Measurements from ENCODE around the gene SORCS2.
A peak's percentile ranks its signal among the peaks of the same experiment; 100 is the strongest.

SORCS2 gene

GRCh38 chr4:7244331-7244665, 52.0 kb downstream of the SORCS2 start:
- no peak for DNase-seq (ENCODE audit: low spot score)

GRCh38 chr4:7244751-7245320, 52.5 kb downstream of the SORCS2 start:
- DNase-seq (ENCODE audit: low spot score): no peak

- no peak for DNase-seq (ENCODE audit: low spot score)
These were observed 55.2 kb downstream of the SORCS2 start for GRCh38 chr4:7247521-7247920.

- no peak for DNase-seq (ENCODE audit: low spot score)
These were observed 55.6 kb downstream of the SORCS2 start for GRCh38 chr4:7247946-7248345.

- DNase-seq (ENCODE audit: low spot score): no peak
These were observed 56.5 kb downstream of the SORCS2 start for GRCh38 chr4:7248857-7249256.

- DNase-seq (ENCODE audit: low spot score): no peak
These were observed 59.0 kb downstream of the SORCS2 start for GRCh38 chr4:7251321-7251720.

- DNase-seq (ENCODE audit: low spot score): no peak
These were observed 59.7 kb downstream of the SORCS2 start for GRCh38 chr4:7252051-7252450.

GRCh38 chr4:7252510-7253340, 60.4 kb downstream of the SORCS2 start:
- DNase-seq (ENCODE audit: low spot score): no peak

GRCh38 chr4:7253341-7253700, 61.0 kb downstream of the SORCS2 start:
- DNase-seq (ENCODE audit: low spot score): no peak

- no peak for DNase-seq (ENCODE audit: low spot score)
These were observed 61.5 kb downstream of the SORCS2 start for GRCh38 chr4:7253837-7254236.

- no peak for DNase-seq (ENCODE audit: low spot score)
These were observed 62.6 kb downstream of the SORCS2 start for GRCh38 chr4:7254736-7255487.

- DNase-seq (ENCODE audit: low spot score): no peak
These were observed 63.1 kb downstream of the SORCS2 start for GRCh38 chr4:7255488-7255881.

GRCh38 chr4:7255996-7256395, 63.7 kb downstream of the SORCS2 start:
- no peak for DNase-seq (ENCODE audit: low spot score)

- no peak for DNase-seq (ENCODE audit: low spot score)
These were observed 64.9 kb downstream of the SORCS2 start for GRCh38 chr4:7256984-7257810.

GRCh38 chr4:7259039-7259438, 66.7 kb downstream of the SORCS2 start:
- no peak for DNase-seq (ENCODE audit: low spot score)

GRCh38 chr4:7260569-7260968, 68.2 kb downstream of the SORCS2 start:
- DNase-seq (ENCODE audit: low spot score): no peak

GRCh38 chr4:7261087-7261486, 68.7 kb downstream of the SORCS2 start:
- DNase-seq (ENCODE audit: low spot score): no peak

GRCh38 chr4:7261536-7261935, 69.2 kb downstream of the SORCS2 start:
- no peak for DNase-seq (ENCODE audit: low spot score)

- DNase-seq (ENCODE audit: low spot score): no peak
These were observed 69.8 kb downstream of the SORCS2 start for GRCh38 chr4:7262134-7262533.

GRCh38 chr4:7263166-7263565, 70.8 kb downstream of the SORCS2 start:
- DNase-seq (ENCODE audit: low spot score): no peak

GRCh38 chr4:7264694-7265093, 72.4 kb downstream of the SORCS2 start:
- DNase-seq (ENCODE audit: low spot score): no peak

- peak; percentile 84 for DNase-seq (ENCODE audit: low spot score)
These were observed 74.4 kb downstream of the SORCS2 start for GRCh38 chr4:7266525-7267292.

Data from AG08396 (cell line).